T-helper 2 cell treated with Interferon-gamma antibody and Interleukin-4, amounts not matched to agents 100 ng/mL and 5 ng/mL, for 36 hours (primary cell): Measurements from ENCODE around the gene AQP2. TPM values are rescaled to one million over a fixed set of nuclear protein-coding genes. Genes with fewer than 3 reads are reported as not detected.

Experiments used
- intact Hi-C: fragments of 100-400 bp; cut with micrococcal nuclease; formaldehyde crosslinking; loops from one replicate; pipeline ENCODE4 v1.15.1; 2023
- total RNA-seq: library from RNA; stranded (reverse); gene quantifications from 2 replicates; pipeline ENCODE4 v1.2.3, GENCODE V29; 2022

The AQP2 gene
- total RNA-seq, 1 donor from 2014 or later = not detected

DNA sequence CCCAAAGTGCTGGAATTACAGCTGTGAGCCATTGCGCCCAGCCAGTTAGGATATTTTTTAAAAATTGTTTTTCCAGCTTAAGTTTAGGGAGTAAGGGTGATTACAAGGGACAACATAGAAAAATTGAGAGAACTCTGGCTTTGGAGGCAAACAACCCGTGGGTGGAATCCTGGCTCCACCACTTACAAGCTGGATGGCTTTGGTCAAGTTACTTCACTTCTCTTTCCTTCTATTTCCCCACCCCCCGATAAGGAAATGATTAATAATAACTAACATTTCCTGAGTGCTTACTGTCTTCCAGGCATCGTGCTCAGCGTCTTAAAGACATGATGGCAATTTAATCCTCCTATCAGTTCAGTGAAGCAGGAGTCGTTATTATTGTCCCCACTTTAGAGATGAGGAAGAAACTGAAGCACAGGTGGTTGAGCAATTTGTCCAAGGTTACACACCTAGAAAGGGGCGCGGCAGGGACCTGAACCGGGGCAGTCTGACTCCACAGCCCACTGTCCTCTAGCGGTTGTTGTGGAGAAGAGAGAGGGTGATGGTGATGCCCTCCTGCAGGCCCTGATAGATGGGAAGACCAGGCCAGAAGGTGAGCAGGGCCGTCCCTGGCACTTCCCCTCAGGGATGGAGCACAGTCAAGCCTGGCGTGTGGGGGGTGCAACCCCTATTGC is 30.2 kb upstream of the AQP2 start:
- intact Hi-C loops = no loop called here

DNA sequence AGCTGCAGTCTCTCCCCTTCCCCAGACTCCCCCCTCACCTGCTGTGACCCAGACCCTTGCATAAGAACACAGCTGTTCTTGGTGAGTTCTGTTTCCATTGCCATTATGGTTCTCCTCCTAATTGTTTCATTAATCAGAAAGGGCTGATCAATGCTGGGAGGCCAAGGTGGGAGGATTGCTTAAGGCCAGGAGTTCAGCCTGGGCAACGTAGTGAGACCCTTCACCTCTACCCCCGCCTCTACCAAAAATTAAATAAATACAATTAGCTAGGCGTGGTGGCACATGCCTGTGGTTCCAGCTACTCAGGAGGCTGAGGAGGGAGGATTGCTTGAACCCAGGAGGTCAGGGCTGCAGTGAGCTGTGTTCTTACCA is 29.6 kb upstream of the AQP2 start:
- intact Hi-C loops = no loop called here

DNA sequence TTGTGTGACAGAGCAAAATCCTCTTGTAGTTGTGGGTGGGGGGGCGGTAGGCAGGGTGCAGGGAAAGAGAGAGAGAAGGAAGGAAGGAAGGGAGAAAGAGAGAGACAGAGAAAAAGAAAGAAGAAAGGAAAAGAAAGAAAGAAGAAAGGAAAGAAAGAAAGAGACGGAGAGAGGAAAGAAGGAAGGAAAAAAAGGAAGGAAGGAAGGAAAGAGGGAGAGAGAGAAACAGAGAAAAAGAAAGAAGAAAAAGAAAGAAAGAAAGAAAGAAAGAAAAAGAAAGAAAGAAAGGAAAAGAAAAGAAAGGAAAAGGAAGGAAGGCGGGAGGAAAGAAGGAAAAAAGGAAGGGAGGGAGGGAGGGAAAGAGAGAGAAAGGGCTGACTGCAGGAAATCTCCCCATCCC is 29.2 kb upstream of the AQP2 start:
- intact Hi-C loops = no loop called here

DNA sequence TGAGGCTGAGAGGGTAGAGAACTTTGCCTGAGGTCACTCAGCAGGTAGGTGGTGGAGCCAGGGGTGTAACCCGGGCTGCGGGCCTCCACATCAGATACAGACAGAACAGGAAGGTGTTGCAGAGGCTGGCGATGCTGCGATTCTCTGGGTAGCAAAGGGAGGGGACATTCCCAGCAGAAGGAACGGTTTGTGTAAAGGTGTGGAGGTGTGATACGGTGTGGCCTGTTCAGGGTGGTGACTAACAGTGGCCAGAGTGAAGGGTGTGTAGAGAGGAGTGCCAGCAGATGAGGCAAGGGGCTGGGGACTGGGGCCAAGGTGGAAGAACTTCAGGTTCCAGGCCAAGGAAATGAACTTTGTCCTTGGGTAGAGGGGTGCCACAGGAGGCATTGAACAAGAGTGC is 28.6 kb upstream of the AQP2 start:
- intact Hi-C loops = no loop called here

DNA sequence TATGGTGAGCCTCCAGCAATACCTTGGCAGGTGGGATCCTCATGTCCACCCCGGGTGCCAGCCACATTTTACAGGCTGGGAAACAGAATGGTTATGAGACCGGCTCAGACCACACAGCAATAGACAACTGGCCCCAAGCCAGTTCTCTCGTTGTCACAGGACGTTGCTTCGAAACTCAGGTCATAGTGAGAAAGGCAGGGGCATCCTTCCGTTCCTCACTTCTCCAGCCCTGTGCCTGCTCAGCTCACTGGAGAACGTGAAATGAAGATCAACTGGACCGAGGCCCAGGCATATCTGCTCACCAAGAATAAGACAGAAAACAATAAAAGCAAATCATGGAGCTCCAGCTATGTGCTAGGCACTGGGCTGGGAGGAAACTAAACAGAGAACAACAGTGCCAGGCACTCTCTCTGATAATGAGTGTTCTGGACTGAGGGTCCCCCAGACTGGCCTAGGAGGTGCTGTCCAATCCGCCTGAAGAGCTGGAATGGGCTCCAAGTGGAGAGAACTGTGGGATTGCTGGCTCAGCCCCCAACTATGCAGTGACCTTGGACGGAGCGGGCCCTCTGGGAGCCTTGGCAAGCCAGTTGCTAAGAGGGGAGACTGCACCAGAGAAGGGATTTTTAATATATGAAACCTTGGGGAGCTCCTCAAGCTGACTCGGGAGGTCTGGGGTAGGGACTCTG is 28.0 kb upstream of the AQP2 start:
- intact Hi-C loops = no loop called here

DNA sequence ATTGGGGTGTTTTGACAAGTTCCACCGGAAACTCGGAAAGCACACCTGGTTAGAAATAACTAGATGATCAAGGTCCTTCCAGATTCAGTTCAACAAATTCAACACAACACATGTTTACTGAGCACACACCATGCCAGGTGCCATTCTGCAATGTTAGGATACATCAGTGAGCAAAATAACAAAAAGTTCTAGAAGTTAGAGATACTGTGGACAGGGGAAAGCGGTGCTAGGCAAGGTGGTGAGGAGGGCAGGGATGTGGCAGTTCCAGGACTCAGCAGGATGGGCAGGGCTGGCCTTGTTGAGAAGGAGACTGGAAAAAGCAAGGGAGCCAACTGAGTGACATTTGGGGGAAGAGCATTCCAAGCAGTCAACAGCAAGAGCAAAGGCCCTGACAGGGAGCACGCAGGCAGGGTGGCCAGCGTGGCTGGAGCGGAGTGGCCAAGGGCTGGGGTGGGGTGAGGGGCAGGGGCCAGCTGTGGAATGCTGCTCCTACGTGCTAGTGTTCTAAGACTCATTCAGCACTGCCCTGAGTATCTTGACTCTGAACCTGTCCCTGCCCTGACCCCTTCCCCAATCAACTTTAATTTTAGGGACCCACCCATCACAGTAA is 27.4 kb upstream of the AQP2 start:
- intact Hi-C loops = no loop called here

DNA sequence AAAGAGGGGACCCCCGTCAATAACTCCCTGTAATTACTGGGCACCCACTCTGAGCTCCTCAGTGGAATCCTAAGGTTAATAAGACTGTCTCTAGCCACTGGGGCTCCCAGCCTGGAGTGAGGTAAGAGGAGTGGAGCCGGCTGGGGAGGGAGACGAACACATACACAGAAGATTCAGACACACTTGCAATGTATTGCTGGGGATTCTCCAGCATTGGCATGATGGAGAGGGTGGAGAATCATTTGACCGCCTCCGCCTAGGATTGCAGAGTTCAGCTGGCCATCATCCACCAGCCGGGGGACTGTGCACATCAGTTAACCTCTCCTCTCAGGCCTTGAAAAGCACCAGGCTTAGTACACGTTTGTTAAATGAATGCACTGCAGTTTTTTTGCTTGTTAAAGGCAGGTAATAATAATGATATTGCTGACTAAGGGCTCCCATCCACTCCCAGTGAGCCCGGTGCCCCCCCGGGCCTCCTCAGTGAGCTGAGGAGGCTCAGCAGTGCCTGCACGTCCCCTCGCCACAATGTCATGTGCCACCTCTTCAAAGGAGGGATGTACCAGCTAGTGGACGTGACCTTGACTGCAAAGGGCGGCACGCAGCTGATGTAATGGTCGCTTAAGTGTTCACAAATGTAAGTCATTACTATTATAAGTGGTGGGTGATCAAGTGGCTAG is 26.5 kb upstream of the AQP2 start:
- intact Hi-C loops = no loop called here

DNA sequence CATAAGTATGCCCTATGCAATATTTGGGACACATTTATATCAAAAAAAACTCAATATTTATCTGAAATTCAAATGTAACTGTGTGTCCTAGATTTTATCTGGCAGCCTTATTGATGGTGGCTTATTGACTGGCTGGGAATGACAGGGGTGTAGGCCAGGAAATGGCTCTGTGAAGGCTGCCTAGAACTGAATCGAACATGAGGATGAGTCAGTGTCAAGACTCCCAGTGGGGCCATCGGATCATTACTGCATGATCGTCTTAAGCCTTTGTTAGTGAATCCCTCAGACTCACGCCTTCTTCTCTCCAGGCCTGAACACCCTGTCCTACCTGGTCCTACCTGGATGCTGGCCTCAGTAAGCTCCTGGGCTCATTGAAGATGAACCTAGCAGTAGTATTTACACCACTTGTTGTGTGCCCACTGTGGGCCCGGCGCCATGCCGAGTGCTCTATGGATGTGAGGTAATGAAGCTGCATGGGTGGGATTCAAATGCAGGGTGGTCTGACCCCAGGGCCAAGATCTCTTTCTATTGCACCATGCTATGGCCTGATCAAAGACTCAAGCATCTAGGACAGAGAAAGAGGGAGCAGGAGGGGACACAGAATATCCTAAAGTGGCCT is 25.8 kb upstream of the AQP2 start:
- intact Hi-C loops = no loop called here

DNA sequence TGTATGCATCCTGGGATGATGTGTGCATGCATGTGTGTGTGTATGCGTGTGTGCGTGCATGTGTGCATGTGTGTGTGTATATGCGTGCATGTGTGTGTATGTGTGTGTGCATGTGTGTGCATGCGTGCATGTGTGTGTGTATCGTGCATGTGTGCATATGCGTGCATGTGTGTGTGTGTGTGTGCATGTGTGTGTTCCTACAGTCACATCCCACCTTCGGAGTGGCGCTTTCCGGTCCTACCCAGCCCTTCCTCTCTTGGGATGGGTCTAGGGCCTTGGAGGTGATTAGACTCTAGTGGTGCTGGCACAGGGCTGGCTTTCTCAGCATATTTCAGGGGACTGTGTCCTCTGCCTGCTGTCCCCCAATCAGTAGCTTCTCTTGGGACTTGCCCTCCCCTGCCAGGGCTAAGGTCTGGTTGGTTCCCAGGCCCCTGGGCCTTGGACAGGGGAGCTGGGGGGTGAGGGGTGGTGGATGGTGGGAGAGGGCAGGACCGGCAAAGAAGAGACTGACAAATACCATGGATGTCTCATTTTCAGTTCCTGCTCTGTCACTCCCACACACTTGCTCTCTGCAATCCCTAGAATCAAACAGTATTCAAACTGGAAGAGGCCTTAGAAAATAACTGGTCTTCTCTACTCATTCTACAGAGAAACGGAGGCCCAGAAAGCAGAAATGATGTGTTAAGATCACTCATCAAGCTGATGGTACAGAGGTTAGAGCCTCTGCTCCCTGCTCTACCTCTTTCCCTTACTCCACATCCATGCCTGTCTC is 24.9 kb upstream of the AQP2 start:
- intact Hi-C loops = no loop called here

DNA sequence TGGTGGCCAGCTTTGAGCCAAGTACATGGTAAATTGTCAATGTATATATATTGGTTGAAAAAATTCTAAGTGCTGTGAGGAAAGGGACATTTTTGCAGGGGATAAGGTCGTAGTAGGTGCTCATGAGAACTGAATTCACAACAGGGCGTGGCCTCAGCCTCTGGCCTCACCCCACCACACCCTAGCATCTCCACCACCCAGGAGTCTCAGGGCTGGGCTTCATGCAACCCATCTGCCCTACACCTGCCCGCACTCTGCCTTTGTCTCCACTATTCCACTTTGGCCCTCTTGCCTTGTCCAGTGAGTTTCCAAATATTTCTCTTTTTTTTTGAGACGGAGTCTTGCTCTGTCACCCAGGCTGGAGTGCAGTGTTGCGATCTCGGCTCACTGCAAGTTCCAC is 22.1 kb upstream of the AQP2 start:
- intact Hi-C loops = no loop called here

DNA sequence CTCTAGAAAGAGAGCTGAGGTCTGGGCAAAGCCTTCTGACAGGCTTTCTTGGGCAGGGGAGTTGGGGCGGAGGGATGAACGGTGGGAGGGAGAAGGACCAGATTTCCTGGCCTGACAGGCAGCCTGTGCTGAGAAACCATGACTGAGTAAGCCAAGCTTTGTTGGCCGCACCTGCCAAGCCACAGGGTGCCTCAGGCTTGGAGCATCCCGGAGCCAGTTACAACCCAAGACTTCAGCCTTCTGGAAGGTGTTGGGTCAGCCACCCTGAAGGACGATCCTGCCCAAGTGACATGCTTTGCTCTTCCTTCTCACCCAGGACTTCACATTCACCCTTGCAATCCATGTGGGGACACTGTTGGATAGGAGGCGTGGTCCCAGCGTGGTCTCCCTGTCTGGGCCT is 21.0 kb upstream of the AQP2 start:
- intact Hi-C loops = no loop called here

DNA sequence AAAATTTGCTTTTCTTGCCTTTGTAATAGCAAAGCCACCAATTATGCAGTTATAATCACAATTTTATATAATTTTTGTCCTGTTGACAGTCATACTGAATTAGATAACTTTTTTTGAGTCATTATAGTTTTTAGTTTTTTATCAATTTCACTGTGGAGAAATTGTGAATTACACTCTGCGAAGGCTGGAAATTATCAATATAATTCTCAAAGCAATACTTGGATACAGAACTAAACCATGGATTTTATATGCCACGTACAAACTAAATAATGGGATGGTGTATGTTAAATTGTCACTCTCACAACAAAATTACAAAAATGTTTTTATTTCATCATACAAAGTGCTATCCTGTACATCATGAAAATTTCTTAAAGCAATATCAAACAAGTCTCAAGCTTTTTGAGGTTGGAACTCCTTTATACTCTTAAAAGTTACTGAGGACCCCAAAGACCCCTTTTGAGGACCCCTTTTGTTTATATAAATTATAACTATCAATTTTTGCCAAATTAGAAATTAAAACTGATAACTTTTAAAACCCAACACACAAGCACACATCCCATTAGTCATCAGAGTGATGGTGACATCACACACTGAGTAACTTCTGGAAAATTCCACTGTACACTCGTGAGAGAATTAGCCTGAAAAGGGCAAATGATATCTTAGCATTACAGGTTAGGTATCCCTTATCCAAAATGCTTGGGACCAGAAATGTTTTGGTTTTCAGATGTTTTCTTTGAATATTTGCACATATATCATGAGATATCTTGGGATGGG is 19.8 kb upstream of the AQP2 start:
- intact Hi-C loops = no loop called here

DNA sequence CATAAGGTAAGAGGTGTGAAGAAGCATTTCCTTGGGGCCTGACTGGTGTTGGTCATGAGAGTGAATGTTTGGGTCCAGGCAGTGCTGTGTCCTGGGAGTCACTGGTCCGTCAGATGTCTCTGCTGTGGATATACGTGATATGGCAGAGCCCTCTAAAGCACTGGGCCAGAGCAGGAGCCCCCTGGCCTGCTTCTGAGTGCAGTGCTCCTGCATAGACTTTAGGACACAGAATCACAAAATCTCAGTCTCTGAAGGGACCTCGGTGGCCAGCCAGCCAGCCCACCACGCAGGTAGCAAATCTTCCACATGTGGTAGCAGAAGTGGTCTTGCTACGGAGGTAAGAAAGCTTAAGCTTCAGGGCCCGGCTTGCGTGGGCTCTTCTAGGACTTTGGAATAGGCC is 18.5 kb upstream of the AQP2 start:
- intact Hi-C loops = no loop called here

DNA sequence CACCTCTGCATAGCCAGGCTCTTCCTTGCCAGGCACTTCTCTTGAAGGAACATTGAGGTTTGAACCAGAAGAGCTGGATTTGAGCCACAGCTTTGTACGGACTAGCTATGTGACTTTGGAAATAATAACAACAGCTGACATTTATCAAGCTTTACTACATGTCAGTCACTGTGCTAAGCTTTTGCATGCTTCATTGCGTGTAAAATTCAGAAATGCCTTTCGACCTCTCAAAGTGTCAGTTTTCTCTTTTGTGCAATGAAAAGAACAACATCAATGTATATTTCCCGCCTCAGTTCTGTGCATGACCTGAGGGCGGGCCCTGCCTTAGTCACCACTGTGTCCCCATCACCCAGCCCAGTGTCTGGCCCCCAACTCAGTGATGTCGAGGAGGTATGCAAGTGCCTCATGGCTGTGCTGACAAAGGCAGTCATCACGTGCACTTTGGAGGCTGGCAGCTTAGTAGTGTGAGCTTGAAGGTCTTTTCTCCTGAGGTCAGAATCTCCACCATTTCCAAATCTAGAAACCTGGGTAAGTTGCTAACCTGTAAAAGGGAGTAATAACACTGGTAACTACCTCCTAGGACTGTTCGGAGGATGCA is 17.9 kb upstream of the AQP2 start:
- intact Hi-C loops = no loop called here

DNA sequence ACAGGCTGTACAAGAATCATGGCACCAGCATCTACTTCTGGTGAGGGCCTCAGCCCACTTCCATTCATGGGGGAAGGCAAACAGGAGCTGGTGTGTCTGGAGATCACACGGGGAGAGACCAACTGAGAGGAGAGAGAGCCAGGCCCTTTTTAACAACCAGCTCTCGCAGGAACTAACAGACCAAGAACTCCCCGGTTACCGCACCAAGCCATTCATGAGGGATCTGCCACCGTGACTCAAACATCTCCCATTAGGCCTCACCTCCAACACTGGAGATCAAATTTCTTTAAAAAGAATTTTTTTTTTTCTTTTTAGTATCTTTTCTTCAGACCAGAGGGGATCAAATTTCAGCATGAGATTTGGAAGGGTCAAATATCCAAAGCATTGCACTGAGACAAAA is 16.7 kb upstream of the AQP2 start:
- intact Hi-C loops = no loop called here

DNA sequence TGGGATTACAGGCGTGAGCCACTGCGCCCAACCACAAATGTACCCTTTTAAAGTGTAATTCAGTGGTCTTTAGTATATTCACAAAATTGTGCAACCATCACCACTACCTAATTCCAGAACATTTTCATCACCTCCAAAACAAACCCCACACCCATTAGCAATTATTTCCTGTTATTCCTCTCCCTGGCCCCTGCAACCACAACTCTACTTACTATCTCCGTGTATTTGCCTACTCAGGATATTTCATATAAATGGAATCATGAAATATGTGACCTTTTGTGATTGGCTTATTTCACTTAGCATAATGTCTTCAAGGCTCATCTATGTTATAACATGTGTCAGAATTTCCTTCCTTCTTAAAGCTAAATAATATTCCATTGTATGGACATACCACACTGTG is 16.0 kb upstream of the AQP2 start:
- intact Hi-C loops = no loop called here

DNA sequence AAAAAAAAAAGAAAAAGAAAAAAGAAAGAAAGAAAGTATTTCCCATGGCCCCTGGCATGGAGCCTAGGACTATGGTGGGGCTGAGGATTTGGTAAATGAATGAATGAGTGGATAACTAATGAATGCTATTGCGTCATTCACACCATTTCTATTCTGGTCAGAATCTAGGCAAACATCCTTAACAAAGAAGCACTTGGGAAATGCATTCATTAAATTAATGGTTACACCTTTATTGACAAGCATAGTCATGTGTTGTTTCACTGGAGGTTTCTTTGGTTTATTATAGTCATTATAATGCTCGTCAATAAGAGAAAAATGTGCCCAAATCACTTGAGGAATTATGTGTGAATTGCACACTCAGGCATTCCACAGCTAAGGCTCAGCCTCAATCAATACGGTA is 13.6 kb upstream of the AQP2 start:
- intact Hi-C loops = no loop called here

DNA sequence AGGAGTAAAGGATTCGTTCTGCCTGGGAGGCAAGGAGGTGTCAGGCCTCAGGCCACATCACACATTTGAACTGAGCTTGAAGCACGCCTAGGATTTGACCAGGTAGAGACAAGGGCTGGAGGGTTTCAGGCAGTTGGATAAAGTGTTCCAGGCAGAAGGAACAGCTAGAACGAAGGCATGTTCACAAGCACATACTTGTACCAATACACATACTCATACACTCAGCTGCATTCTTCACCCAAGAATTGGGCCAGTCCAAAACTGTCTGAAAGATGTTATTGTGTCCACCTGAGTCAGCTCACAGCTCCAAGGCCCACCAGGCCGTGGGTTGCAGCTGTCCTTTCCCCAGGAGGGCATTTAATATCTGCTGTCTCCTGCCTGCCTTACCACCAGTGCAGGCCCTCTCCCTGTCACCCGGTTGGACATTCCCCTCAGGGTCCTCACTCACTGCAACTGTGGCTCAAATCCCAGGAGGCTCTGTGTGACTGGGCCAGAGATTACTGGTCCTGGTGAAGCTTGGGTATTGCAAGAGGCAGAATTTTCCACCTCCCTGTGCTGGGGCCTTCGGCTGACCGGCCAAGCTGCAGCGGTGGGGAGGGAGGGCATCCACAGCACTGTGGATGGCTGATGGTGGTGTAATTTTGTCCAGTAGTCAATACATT is 12.8 kb upstream of the AQP2 start:
- intact Hi-C loops = no loop called here

DNA sequence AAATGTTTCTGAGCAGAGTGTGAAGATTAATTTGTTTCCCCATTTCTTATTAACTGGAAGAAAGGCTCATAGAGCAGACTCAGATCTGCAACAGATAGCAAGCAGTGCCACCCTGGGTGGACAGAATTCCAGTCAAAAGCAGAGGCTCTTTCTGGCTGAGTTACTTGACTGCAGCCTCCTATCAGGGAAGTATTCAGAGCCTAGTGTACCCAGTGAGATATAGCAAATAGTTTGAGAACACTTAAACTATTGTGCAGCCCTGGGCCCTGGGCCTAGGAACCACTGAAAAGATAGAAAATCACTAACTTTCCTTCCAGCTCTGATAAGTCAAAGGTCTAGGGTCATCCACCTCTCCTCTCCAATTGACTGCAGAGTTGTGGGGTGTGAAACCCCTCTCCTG is 11.2 kb upstream of the AQP2 start:
- intact Hi-C loops = no loop called here

DNA sequence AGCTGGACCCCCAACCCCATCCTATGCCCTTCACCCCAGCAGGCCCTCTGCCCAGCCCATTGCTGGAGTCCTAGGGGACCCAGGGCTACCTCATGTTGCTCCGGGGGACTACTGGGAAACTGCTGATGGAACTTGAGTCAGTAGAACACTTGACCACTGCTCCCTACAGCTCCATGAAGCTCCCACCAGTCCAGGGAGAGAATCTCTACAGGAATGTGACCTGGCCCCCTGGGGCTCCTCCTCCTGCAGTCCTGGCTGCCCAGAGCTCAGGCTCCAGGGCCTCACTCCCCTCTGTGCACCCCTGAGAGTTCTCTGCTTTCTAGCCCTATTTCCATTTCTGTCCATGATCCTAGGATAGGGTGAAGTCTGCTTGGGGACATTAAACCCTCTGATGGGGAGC is 10.8 kb upstream of the AQP2 start:
- intact Hi-C loops = no loop called here
